ENCODE measurements around the gene TMEM140. TPM values are rescaled to one million over a fixed set of nuclear protein-coding genes. Genes with fewer than 3 reads are reported as not detected.

The TMEM140 gene
- total RNA-seq, 3 donors from 2014 or later, result 23.1 to 55.7 (median 52.8) TPM

- Histone ChIP-seq H3K4me1 (no peaks in the 10 kb centered on the region), H3K9me3 (peaks cover 21 to 23% of the 10 kb centered on the region in 2 donors), H3K4me3 (no peak overlapping the region), H3K27me3 (no peaks in the 10 kb centered on the region), H3K36me3 (peaks cover 27% of the 10 kb centered on the region), H3K27ac (no peak overlapping the region)
- TF ChIP-seq CTCF (IDR thresholded peaks at IDR 0.05) (no peak), POLR2A (IDR thresholded peaks at IDR 0.05) (no peak)
- intact Hi-C loops (cut with DNase I; ENCODE audit: low total_unique reads), result no loop called here
- no peak for DNase-seq (ENCODE audit: low spot score in 2 of 2)
Measured at GRCh38 chr7:135185471-135186260, 37.8 kb downstream of the TMEM140 start.

GRCh38 chr7:135186261-135186540, 38.3 kb downstream of the TMEM140 start:
- intact Hi-C loops (cut with DNase I; ENCODE audit: low total_unique reads), result no loop called here
- H3K9me3 ChIP-seq, result peaks cover 17 to 18% of the 10 kb centered on the region in 2 donors
- H3K4me1 ChIP-seq, result no peaks in the 10 kb centered on the region
- peaks cover 27% of the 10 kb centered on the region for H3K36me3 ChIP-seq
- H3K27me3 ChIP-seq, result no peaks in the 10 kb centered on the region
- H3K4me3 ChIP-seq, result no peak overlapping the region
- no peak for DNase-seq (ENCODE audit: low spot score in 2 of 2)
- H3K27ac ChIP-seq, result no peak overlapping the region
- TF ChIP-seq POLR2AphosphoS5 (IDR thresholded peaks at IDR 0.05), result no peak
- TF ChIP-seq POLR2A (IDR thresholded peaks at IDR 0.05), result no peak
- no peak for TF ChIP-seq CTCF (IDR thresholded peaks at IDR 0.05)

- DNase-seq (ENCODE audit: low spot score in 2 of 2), result no peak
Measured at GRCh38 chr7:135186841-135187253, 39.0 kb downstream of the TMEM140 start.

GRCh38 chr7:135188298-135188984, 40.6 kb downstream of the TMEM140 start:
- no peaks in the 10 kb centered on the region for H3K4me1 ChIP-seq
- H3K27ac ChIP-seq, result no peak overlapping the region
- no peaks in the 10 kb centered on the region for H3K27me3 ChIP-seq
- H3K36me3 ChIP-seq, result peaks cover 16% of the 10 kb centered on the region
- no peak overlapping the region for H3K4me3 ChIP-seq
- intact Hi-C loops (cut with DNase I; ENCODE audit: low total_unique reads), result no loop called here
- no peaks in the 10 kb centered on the region for H3K9me3 ChIP-seq
- no peak for DNase-seq (ENCODE audit: low spot score in 2 of 2)
- TF ChIP-seq POLR2AphosphoS5 (IDR thresholded peaks at IDR 0.05) (no peak), CTCF (IDR thresholded peaks at IDR 0.05) (no peak), POLR2A (IDR thresholded peaks at IDR 0.05) (no peak)

More at GRCh38 chr7:135186841-135187253, 39.0 kb downstream of the TMEM140 start:
- intact Hi-C loops (cut with DNase I; ENCODE audit: low total_unique reads), result no loop called here
- TF ChIP-seq POLR2A (IDR thresholded peaks at IDR 0.05) (no peak), POLR2AphosphoS5 (IDR thresholded peaks at IDR 0.05) (no peak), CTCF (IDR thresholded peaks at IDR 0.05) (no peak)
- H3K27ac ChIP-seq, result no peak overlapping the region
- H3K4me1 ChIP-seq, result no peaks in the 10 kb centered on the region
- H3K4me3 ChIP-seq, result no peak overlapping the region
- H3K9me3 ChIP-seq, result peaks cover 10 to 12% of the 10 kb centered on the region in 2 donors
- peaks cover 21% of the 10 kb centered on the region for H3K36me3 ChIP-seq
- no peaks in the 10 kb centered on the region for H3K27me3 ChIP-seq

- H3K27ac ChIP-seq, result no peak overlapping the region
- no peaks in the 10 kb centered on the region for H3K4me1 ChIP-seq
Measured at GRCh38 chr7:135189221-135189662, 41.4 kb downstream of the TMEM140 start.

More at GRCh38 chr7:135189221-135189662, 41.4 kb downstream of the TMEM140 start:
- Histone ChIP-seq H3K9me3 (no peaks in the 10 kb centered on the region), H3K36me3 (peaks cover 14% of the 10 kb centered on the region), H3K27me3 (no peaks in the 10 kb centered on the region), H3K4me3 (no peak overlapping the region)
- intact Hi-C loops (cut with DNase I; ENCODE audit: low total_unique reads), result no loop called here
- TF ChIP-seq POLR2AphosphoS5 (IDR thresholded peaks at IDR 0.05) (no peak), CTCF (IDR thresholded peaks at IDR 0.05) (no peak), POLR2A (IDR thresholded peaks at IDR 0.05) (no peak)
- DNase-seq (ENCODE audit: low spot score in 2 of 2), result no peak
